HL-60/S4 treated with phorbol 12-myristate 13-acetate at 8.2 ng/mL for 4 days and 3 days (cell line): ENCODE measurements around the gene OR9Q1.

Experiments used
- in situ Hi-C: fragments of 300-500 bp; cut with MboI; formaldehyde crosslinking; loops from 2 replicates; pipeline ENCODE4 v1.15.0; 2022; ENCODE audit warnings: low sequenced_read_pairs

OR9Q1 gene

GRCh38 chr11:58222721-58223120 is 199.0 kb downstream of the OR9Q1 start:
- in situ Hi-C loops, result no loop called here

GRCh38 chr11:58227956-58228615 is 204.4 kb downstream of the OR9Q1 start:
- in situ Hi-C loops, result no loop called here
